Transverse colon (tissue), 4 donors: Measurements from ENCODE around the gene ALOX15B. TPM values are rescaled to one million over a fixed set of nuclear protein-coding genes. Genes with fewer than 3 reads are reported as not detected.
A peak's percentile ranks its signal among the peaks of the same experiment; 100 is the strongest.

Experiments
- DNase-seq: peaks from one replicate; pipeline ENCODE4 v3.0.0-alpha.2; 2019
- H3K27ac ChIP-seq, 4 donors: fragments of 200-600 bp; sonication (generic); 2 replicates each; pipeline ENCODE4 v1.5.1; 2016 to 2018; ENCODE audit warnings: inconsistent platforms in 4 of 4
- H3K27me3 ChIP-seq: fragments of 200-600 bp; sonication (generic); 2 replicates; pipeline ENCODE4 v1.5.1; 2017; ENCODE audit warnings: inconsistent platforms
- H3K36me3 ChIP-seq, 4 donors: fragments of 200-600 bp; sonication (generic); 2 replicates each; pipeline ENCODE4 v1.5.1; 2017 to 2019; ENCODE audit warnings: inconsistent platforms in 4 of 4
- H3K4me1 ChIP-seq, 4 donors: fragments of 200-600 bp; sonication (generic); 2 replicates each; pipeline ENCODE4 v1.5.1; 2017 to 2020; ENCODE audit warnings: inconsistent platforms in 4 of 4
- H3K4me3 ChIP-seq, 4 donors: fragments of 200-600 bp; sonication (generic); 1 replicate in 1 of 4; 2 replicates in 3 of 4; pipeline versions ENCODE4 v1.5.1 to v1.6.1; 2017 to 2019; ENCODE audit warnings: inconsistent platforms in 4 of 4
- H3K9me3 ChIP-seq, 2 donors: fragments of 200-600 bp; sonication (generic); 2 replicates each; pipeline ENCODE4 v1.5.1; 2017 to 2019; ENCODE audit warnings: inconsistent platforms in 2 of 2
- CTCF ChIP-seq, 5 experiments: fragments of 200-600 bp in 3 of 5; fragments of 450-650 bp in 2 of 5; sonication (generic) in 3 of 5; IDR thresholded peaks; 1 replicate in 2 of 5; 2 replicates in 3 of 5; pipeline ENCODE4 v1.5.1; 2016 to 2017; ENCODE audit warnings: antibody characterized with exemption in 5 of 5, inconsistent platforms in 3 of 5, mild to moderate bottlenecking in 2 of 5, moderate library complexity in 1 of 5
- EP300 ChIP-seq: sonication (generic); formaldehyde crosslinking; IDR thresholded peaks from one replicate; pipeline ENCODE4 v1.6.1; 2017; ENCODE audit warnings: antibody characterized with exemption, low read depth
- POLR2A ChIP-seq: fragments of 450-650 bp; IDR thresholded peaks from one replicate; pipeline ENCODE4 v1.6.1; 2016; ENCODE audit warnings: antibody characterized with exemption, mild to moderate bottlenecking, moderate library complexity
- POLR2AphosphoS5 ChIP-seq, 3 donors: sonication (generic); formaldehyde crosslinking; IDR thresholded peaks; one replicate each; pipeline ENCODE4 v1.6.1; 2016; ENCODE audit warnings: antibody characterized with exemption in 3 of 3
- WGBS, 2 donors: methylation state at CpG; one replicate each; pipeline ENCODE4 v1.1.5; 2018; ENCODE audit warnings: low coverage in 1 of 2; 5-methylcytosine and 5-hydroxymethylcytosine counted together
- in situ Hi-C, 4 donors: fragments of 200-750 bp; cut with MboI; loops; one replicate each; pipeline versions ENCODE4 v1.15.0 to v1.15.1; 2017; ENCODE audit warnings: low sequenced_read_pairs in 3 of 4, low pct_ligation_motif_present in 1 of 4, low pct_unique_long_range_greater_than_20kb in 1 of 4
- intact Hi-C: fragments of 100-400 bp; cut with DNase I; formaldehyde crosslinking; loops from one replicate; pipeline ENCODE4 v1.15.1; 2023; ENCODE audit warnings: low total_unique reads
- total RNA-seq, 4 donors: library from RNA; depleted of rRNA; stranded (reverse); fragments of >200 nt; gene quantifications; one replicate each; pipeline ENCODE4 v1.1.0, GENCODE V29; 2016

The ALOX15B gene
- total RNA-seq, 4 donors from 2014 or later = 3.3 to 44.4 (median 5.4) TPM

GRCh38 chr17:7992924-7993323 is 45.9 kb upstream of the ALOX15B start:
- in situ Hi-C loops = loop anchor here in 2 of 4 donors (25.0 kb wide), 1 partner anchor 131 kb away; the partner anchor contains the start of genes CYB5D1 (in 2 of the 2), NAA38 (in 2 of the 2) and TMEM88 (in 2 of the 2)
- peaks cover 5% of the 10 kb centered on the region for H3K27me3 ChIP-seq
- no peak overlapping the region for H3K27ac ChIP-seq
- TF ChIP-seq EP300 (no peak), POLR2A (no peak), POLR2AphosphoS5 (IDR thresholded peaks at IDR 0.05) (no peak), CTCF (IDR thresholded peaks at IDR 0.05) (no peak)
- H3K4me1 ChIP-seq = peaks cover 0 to 18% (median 5%) of the 10 kb centered on the region in 4 donors
- intact Hi-C loops = no loop called here
- WGBS, 2 donors = 8 to 55% methylated on average over 2 to 3 of the region's 3 CpGs
- H3K9me3 ChIP-seq = no peaks in the 10 kb centered on the region
- no peak overlapping the region for H3K4me3 ChIP-seq
- H3K36me3 ChIP-seq = no peaks in the 10 kb centered on the region
- no peak for DNase-seq

GRCh38 chr17:7993972-7994589 is 44.8 kb upstream of the ALOX15B start:
- intact Hi-C loops (no loop called here), in situ Hi-C loops (loop anchor here in 2 of 4 donors (25.0 kb wide), 1 partner anchor 132 kb away; the partner anchor contains the start of genes CYB5D1 (in 2 of the 2), NAA38 (in 2 of the 2) and TMEM88 (in 2 of the 2))
- Histone ChIP-seq H3K27ac (no peak overlapping the region), H3K9me3 (no peaks in the 10 kb centered on the region), H3K4me1 (peaks cover 0 to 18% (median 5%) of the 10 kb centered on the region in 4 donors), H3K36me3 (no peaks in the 10 kb centered on the region), H3K4me3 (no peak overlapping the region), H3K27me3 (peaks cover 13% of the 10 kb centered on the region)
- no peak for TF ChIP-seq POLR2AphosphoS5 (IDR thresholded peaks at IDR 0.05)
- TF ChIP-seq EP300 = no peak
- TF ChIP-seq CTCF (IDR thresholded peaks at IDR 0.05) = no peak
- no peak for TF ChIP-seq POLR2A
- WGBS, 2 donors = 88 to 91% methylated on average over 5 to 27 of the region's 27 CpGs
- DNase-seq = no peak

- H3K9me3 ChIP-seq = no peaks in the 10 kb centered on the region
- H3K27me3 ChIP-seq = peaks cover 28% of the 10 kb centered on the region
- H3K4me3 ChIP-seq = no peak overlapping the region
- 89 to 100% methylated on average over 2 of the region's 2 CpGs for whole genome bisulfite sequencing, 2 donors
- H3K4me1 ChIP-seq = peaks cover 0 to 5% (median 0%) of the 10 kb centered on the region in 4 donors
- in situ Hi-C loops = loop anchor here in 2 of 4 donors (25.0 kb wide), 1 partner anchor 133 kb away; the partner anchor contains the start of genes CYB5D1 (in 2 of the 2), NAA38 (in 2 of the 2) and TMEM88 (in 2 of the 2)
- DNase-seq = no peak
- H3K36me3 ChIP-seq = no peaks in the 10 kb centered on the region
- H3K27ac ChIP-seq = no peak overlapping the region
- no peak for TF ChIP-seq POLR2A
- TF ChIP-seq CTCF (IDR thresholded peaks at IDR 0.05) = no peak
- TF ChIP-seq EP300 = no peak
- TF ChIP-seq POLR2AphosphoS5 (IDR thresholded peaks at IDR 0.05) = no peak
- intact Hi-C loops = no loop called here
These were observed 43.1 kb upstream of the ALOX15B start for GRCh38 chr17:7995724-7996123.

GRCh38 chr17:7997186-7997585 is 41.7 kb upstream of the ALOX15B start:
- DNase-seq = peak; percentile 67
- WGBS, 2 donors = 11 to 16% methylated on average over 4 to 5 of the region's 5 CpGs
- Histone ChIP-seq H3K4me3 (no peak overlapping the region), H3K9me3 (no peaks in the 10 kb centered on the region), H3K27me3 (peaks cover 41% of the 10 kb centered on the region), H3K36me3 (no peaks in the 10 kb centered on the region), H3K4me1 (peaks cover 0 to 4% (median 3%) of the 10 kb centered on the region in 4 donors), H3K27ac (no peak overlapping the region)
- in situ Hi-C loops = loop anchor here in 2 of 4 donors (25.0 kb wide), 1 partner anchor 135 kb away; the partner anchor contains the start of genes CYB5D1 (in 2 of the 2), NAA38 (in 2 of the 2) and TMEM88 (in 2 of the 2)
- intact Hi-C loops = no loop called here
- TF ChIP-seq POLR2AphosphoS5 (IDR thresholded peaks at IDR 0.05) = no peak
- peak in 3 of 5 experiments; percentile 19 to 35 (median 32) for TF ChIP-seq CTCF (IDR thresholded peaks at IDR 0.05)
